Measurements from ENCODE around the gene TATDN2.
"Not testable (repeated sequence)": the region's sequence is repeated elsewhere in the genome, so short reads cannot be mapped to it uniquely, and the experiment has no call there.

The TATDN2 gene

DNA sequence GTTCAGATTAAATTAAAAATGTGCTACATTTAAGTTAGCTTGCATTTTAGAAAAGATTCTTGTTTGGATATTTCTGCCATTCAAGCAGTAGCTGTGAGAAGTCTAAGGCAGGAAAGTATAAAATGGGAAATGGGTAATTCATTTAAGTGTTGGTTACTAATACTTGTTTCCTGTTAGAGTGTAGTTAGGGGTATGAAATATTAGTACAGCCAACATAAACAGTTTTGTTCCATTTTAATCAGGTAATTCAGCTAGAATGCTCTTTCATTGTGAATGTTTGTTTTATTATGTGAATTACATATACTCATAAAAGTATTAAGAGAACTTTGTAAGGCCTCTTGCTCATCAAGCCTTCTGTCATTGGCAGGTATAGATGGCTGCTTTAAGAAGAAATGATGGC is 19.9 kb downstream of the TATDN2 start:
- no peak for DNase-seq (ENCODE audit: low read depth)

DNA sequence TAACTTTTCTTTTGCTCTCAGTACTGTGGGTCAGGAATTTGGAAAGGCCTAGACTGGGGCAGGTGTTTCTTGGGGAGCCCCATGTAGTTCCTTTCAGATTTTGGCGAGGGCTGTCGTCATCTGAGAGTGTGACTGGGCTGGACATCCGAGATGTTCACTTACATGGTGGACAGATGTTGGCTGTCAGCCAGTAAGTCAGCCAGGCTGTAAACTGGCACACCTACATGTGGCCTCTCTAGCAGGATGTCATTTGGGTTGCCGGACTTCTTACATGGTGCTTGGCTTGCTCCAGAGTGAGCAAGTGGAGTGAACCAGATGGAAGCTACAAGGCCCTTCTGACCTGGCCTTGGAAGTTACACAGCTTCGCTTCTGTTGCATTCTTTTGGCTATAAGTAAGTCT is 20.7 kb downstream of the TATDN2 start:
- no peak for DNase-seq (ENCODE audit: low read depth)

DNA sequence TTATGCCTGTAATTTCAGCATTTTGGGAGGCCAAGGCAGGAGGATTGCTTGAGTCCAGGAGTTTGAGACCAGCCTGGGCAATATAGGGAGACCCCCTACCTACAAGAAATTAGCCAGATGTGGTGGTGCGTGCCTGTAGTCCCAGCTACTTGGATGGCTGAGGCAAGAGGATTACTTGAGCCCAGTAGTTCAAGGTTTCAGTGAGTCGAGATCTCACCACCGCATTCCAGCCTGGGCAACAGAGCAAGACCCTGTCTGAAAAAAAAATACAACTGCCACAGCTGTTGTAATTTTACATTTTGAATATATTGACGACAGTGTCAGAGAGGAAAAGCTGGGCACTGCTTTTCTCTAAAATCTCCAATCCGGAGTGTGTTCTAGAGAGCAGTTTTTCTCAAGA is 21.2 kb downstream of the TATDN2 start:
- DNase-seq (ENCODE audit: low read depth), result no peak

DNA sequence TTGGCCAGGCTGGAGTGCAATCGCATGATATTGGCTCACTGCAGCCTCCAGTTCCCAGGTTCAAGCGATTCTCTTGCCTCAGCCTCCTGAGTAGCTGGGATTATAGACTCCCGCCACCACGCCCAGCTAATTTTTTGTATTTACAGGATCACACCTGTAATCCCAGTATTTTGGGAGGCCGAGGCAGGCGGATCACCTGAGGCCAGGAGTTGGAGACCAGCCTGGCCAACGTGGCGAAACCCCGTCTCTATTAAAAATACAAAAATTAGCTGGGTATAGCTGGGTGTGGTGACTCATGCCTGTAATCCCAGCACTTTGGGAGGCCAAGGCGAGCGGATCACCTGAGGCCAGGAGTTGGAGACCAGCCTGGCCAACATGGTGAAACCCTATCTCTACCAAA is 24.2 kb downstream of the TATDN2 start:
- DNase-seq (ENCODE audit: low read depth), result not testable (repeated sequence)

DNA sequence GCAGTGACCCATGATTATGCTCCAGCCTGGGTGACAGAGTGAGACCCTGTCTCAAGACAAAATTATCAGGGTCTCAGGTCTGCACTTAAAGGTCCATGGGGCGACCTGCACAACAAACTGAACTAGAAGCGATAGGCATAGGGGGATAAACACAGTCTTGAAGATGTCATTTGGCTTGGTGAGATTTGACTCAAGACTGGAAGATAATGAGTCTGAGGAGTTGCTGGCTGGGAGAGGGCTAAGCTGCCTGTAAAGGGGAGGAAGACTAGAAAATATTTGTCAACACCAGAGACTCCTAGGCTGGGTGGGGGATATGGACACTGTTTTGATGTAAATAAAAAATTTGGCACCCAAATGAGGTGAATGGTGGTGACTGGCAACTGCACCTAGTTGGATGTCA is 24.7 kb downstream of the TATDN2 start:
- no peak for DNase-seq (ENCODE audit: low read depth)

DNA sequence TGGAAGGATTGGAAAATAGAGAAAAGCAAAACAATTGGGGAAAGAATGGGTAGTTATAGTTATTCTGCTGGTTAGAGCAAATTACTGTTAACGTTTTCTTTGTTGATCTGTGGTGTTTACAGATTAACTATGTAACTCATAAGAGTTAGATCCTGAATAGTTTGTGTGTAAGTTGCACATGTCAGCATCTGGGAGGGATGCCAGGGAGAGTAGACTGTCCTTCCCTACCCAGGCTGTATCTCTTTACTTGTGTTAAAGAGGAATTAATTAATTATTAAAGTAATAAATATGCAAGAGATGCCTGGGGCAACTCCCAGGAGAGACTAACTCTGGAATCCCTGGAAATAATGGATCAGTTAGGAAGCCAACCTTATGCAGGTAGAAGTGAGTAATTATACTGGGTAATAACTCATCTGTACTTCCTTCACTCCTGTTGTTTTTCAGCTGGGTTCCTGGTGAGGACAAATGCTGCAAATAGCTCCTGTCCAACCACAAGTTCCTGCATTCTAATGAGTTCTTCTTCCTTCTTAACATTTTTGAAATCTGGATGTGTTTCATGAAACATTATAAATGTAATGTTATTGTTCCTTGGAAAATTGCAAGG is 25.5 kb downstream of the TATDN2 start:
- no peak for DNase-seq (ENCODE audit: low read depth)

DNA sequence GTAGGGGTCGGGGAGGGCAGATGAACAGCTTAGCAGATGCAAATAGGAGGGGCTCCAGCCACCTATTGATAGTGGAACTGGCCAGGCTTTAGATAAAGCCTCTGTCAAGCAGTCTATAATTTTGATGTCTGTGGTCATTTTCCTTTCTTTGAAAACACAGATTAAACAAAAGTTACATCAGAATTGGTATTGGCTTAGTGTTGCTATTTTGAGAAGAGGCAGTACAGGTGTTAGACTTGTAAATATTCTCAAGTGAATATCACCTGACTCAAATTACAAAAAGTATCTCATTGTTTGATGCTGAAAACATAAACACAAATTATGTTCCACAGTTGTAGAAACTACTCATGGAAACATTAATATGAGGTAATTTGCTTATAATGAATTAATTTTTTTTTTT is 26.3 kb downstream of the TATDN2 start:
- DNase-seq (ENCODE audit: low read depth), result no peak

DNA sequence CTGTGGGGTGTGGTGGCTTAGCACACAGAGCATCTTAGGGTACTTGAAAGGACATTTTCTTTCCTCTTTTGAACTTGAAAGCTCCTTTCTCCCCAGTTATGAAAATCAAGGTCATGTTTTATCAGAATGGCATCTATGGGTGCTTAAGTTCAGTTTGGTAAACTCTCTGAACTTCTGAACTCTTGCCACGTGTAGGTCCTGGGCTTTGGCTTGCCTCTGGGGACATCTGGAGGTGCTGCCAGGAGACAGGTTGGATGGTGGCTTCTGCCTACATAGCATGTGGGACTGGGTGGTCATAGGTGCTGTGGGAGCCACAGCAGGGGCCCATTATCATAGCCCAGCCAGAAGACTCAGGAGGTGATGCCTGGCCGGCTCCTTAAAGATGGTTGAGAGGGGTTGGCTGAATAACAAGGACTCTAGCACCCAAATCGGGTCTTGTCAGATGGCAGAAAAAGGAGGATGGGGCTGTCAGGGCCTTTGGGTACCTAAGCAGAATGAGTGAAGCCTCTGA is 28.9 kb downstream of the TATDN2 start:
- no peak for DNase-seq (ENCODE audit: low read depth)

DNA sequence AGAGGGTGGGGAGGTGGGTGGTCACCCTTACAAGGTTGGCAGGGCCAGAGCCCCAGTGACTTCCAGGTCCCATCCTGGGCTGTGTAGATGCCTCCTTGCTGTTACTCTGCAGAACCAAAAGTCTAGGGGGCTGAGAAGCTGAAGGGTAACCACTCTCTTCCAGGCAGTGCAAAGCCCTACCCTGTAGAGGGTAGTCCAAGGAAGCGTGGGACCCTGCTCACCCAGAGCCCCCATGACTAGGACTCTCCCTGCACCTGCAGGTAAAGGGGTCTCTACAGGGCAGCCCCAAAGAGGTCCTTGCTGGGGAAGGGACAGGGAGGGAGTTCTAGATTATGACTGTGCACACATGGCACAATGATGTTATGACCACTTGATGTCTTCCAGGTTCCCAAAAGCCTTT is 30.2 kb downstream of the TATDN2 start:
- no peak for DNase-seq (ENCODE audit: low read depth)

DNA sequence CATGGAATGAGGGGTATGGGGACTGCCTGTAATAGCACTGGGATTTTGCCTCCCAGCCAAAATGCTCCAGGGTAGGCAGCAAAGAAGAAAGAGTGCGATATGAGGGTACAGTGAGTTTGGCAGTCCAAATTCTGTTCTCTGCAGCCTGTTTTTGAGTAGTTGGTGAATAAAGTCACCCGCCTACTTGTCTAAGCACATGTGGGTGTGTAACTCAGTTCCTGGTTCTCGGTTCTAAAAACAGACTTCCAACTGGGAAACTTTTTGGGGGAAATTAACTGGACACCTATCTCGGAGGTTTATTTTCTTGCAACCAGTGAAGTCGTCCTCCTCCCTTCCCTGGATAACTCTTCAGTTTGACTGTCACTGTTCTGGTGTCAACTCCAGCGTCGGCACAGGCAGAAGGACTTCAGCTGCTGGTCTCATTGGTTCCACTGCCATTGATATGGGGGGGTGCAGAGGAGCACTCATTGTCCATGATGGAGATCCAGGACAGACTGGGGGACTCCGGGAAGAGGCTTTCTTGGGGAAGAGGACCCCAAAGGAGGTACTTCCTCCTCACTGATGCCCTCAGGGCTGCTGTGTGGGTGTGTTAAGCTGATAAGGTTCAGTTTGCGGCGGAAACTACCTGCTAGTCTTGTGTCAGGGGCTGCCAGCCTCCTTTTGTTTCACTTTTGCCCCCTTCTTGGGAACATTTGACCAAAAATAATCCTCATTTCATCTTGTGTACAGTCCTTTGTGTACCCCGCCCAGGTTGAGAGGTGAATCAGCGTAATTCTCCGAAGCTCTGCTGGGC is 31.3 kb downstream of the TATDN2 start:
- DNase-seq (ENCODE audit: low read depth), result no peak

DNA sequence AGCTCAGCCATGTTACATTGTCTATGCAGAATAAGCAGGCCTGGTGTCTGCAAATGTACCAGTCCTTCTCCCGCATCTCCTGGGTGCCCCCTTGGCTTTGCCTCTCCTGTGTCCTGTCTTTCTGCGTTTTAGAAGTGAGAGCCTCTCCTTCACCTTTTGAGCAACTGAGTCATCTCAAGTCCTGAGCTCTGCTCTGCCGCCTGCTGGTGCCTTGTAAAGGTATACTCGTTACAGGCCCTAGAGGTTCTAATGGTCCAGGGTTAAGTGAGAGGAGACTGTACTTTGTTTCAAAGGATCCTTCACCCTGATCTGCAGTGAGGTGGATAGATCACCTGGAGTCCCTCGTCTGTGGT is 31.9 kb downstream of the TATDN2 start:
- no peak for DNase-seq (ENCODE audit: low read depth)

DNA sequence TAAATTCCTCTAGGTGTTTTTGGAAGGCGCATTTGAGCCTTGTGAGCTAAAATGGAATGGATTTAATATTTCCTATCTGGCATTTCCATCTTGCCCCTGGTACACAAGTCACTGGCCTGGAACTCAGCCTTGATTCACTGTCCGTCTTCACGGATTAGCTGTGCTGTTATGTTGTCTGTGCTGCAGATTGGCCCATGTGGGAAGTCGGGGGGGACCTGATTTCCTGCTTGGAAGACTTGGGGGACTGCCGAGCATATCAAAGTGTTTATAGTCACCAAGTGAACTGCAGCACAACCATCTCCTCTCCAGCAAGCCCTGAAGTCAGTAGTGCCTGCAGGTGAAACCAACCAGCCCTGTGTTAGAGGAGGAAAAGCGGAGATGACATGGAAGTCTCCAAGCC is 32.3 kb downstream of the TATDN2 start:
- no peak for DNase-seq (ENCODE audit: low read depth)

DNA sequence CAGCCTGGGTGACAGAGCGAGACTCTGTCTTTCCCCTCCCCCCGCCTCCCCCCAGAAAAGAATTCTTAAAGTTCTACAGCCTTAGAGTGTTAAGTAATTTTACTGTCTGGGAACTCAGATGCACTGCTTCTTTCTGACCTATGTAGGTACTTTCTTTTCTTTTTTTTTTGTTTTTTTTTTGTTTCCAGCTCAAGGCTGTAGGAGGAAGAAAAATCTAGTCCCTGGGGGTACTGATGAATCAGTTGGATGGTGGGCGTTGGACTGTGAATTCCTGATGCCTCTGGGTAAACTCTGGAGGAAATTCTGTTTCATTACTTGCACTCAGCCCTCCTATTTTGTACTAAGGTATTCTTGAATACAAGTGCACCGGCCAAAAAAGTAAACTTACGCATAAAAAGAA is 33.7 kb downstream of the TATDN2 start:
- DNase-seq (ENCODE audit: low read depth), result no peak

DNA sequence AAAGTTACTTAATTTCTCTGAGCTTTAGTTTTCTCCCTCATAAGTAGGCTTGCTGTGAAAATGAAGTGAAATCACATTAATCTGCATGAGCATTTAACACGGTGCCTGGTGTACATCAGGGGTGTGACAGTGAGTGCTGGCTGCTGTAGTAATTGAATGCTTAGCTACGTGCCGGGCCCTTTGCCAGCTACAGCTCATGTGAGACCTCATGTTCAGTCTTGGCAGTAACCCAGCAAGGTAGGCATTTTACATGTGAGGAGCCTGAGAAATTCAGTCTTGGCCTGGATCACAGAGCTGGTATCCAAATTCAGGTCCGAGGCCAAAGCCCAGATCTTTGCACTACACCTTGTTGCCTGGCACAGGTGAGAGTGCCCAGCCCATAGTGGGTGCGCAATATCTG is 35.4 kb downstream of the TATDN2 start:
- no peak for DNase-seq (ENCODE audit: low read depth)

DNA sequence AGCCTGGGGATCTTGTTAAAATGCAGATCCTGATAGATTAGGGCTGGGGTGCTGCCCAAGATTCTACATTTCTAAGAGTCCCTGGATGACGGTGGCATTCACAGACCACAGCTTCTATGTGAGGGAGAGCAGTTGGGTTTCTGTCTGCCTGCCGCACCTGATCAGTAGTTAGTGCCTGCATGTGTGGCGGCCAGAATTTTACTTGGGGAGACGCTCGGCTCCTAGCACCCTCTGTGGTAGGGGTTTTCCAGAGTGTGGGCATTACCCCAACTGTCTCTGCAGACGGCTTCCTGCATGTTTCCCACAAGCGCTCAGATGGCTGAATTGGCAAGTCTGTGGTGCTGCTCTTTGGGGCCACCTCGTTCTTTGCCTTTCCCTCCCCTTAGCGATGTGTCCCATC is 36.2 kb downstream of the TATDN2 start:
- no peak for DNase-seq (ENCODE audit: low read depth)

DNA sequence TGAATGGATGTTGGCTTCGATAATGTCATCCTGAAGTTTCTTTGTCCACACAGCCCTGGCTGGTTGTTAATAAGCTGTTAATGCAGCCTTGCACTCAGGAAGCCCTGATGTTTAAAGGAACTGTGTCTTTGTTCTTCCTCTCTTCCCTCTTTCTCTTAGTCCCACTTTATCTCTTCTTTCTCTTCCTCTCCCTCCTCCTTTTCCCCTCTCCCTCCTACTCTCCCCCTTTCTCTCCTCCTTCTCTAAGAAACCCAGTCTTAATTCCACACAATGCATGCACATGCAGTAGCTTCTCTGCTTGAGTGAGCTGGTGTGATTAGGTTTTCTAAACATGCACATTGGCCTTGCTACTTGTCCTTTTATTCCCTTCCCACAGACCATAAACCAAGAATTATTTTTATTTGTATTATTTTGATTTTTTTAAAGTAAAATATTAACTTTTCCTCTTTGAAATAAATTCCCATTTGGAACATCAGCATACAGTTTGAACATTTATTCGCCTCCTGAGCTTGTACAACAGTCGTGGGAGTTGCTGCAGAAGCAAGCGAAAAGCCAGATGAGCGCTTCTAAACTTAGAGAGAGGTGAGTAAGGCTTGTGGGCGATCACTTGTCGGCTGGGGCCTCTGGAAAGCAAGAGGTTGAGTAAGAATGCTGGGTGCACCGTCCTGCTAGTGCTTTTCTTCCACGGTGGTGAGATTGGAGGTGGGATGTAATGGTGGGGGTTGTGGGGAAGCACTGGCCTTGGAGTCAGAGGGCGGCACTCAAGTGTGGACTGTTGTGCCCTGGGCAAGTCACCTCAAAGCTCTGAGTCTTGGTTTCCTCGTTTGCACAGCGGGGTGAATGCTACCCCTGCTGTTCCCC is 37.2 kb downstream of the TATDN2 start:
- no peak for DNase-seq (ENCODE audit: low read depth)

DNA sequence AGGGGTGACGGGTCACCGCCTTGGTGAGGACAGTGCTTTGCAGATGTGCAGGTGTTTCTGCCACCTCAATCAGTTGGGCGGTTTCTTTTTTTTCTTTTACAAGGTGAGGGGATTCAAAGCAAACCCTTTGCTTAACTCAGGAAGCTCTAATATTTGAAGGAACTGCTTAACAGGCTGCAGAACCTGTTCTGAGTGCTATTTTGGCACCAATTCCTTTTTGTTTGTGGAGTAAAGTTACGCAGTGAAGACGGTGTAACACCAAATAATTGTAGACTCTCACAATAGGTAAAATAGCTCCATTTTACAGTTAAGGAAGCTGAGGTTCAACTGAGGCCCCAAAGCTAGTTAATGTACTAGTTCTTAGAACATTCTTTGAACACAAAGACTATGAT is 37.9 kb downstream of the TATDN2 start:
- no peak for DNase-seq (ENCODE audit: low read depth)

DNA sequence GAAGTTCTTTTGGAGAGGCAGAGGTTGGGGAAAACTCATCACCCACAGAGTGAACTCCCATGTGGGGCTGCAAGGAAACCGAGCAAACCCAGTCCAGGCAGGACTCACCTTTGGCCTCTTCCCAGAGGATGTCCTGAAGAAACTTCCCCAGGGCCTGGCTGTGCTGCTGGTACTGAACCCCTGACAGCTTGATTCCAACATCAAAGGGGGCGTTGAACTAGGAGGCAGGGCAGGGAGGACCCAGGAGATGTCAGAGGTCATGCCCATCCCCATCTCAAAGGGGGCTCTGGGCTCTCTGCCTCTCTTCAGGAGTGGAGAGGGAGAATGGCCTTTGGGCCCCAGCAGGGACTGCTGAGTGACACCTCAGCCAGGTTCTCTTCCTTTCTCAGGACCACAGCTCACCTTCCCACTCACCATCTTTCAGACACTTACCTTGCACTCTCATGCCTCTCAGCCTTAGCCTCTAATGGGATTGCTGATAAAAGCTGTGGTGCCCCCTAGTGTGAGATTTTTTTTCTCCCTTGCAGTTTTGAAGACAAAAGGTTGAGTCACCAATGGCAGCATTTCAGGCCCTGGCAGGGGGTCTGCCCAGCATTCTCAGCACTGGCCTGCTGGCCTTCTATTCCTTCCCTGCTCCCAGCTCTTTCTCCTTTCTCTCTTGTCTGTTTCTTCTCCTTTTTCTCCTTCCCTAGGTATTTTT is 38.5 kb downstream of the TATDN2 start:
- no peak for DNase-seq (ENCODE audit: low read depth)

DNA sequence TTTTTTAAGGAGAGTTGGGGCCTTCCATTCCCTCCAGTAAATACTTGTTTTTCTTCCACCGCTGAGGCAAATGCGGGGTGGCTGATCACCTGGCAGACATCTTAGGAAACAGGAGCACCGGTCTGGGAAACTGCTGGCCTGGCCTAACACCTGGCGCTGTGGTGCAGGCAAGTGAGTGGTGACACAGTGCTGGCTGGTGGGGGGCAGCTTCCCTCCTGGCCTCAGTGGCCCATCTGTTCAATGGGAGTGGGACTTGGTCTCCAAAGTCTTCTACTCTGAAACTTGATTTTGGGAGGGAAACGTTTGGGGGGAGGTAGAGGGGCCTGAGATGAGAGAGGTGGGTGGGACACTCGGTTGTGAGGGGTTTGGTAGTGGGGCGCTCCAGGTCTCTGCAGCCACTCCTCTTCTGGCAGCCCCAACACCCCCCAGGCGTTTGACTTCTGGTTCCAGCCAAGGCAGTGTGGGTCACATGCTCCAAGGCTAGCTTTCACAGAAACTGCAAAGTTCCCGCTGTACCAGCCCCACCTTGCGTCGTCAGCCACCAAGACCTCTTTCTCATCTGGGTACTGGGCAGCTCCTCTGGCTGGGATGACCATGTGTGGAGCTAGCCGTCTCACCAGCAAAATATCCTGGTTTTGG is 39.8 kb downstream of the TATDN2 start:
- DNase-seq (ENCODE audit: low read depth), result no peak

DNA sequence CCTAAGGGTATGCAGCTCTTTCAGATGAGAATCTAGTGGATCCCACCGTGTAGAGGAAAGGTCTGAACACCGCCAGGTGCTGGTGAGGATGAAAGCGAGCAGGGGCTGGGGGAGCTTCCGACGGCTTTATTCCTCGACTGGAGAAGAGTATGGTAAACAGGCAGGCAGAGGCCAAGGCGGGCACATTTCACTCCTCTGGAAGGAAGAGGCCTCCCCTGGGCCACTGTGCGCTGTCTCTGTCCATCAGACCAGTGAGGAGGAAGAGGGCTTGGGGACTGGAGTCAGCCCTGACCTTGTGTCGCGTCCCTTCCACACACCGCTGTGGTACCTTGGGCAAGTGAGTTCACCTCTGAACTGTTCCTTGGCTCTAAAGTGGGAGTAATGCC is 40.3 kb downstream of the TATDN2 start:
- DNase-seq (ENCODE audit: low read depth), result no peak

DNA sequence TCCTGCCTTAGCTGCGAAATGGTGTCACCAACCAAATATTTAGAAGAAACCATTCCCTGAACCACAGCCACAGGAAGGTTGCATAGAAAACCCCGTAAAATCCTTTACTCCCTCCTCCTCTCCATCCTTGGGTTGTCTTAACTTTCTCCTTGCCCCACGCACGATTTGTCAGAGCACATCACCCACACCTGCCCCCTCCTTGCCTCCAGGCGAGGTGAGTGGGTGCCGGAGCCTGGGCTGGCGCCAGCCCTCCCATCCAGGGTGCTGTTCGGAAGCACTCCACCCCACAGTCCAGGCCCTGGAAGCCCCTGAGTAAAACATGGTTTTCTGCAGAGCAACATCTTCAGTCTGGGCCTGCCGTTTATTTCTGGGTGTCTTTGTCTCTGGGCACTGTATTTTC is 40.8 kb downstream of the TATDN2 start:
- DNase-seq (ENCODE audit: low read depth), result no peak

DNA sequence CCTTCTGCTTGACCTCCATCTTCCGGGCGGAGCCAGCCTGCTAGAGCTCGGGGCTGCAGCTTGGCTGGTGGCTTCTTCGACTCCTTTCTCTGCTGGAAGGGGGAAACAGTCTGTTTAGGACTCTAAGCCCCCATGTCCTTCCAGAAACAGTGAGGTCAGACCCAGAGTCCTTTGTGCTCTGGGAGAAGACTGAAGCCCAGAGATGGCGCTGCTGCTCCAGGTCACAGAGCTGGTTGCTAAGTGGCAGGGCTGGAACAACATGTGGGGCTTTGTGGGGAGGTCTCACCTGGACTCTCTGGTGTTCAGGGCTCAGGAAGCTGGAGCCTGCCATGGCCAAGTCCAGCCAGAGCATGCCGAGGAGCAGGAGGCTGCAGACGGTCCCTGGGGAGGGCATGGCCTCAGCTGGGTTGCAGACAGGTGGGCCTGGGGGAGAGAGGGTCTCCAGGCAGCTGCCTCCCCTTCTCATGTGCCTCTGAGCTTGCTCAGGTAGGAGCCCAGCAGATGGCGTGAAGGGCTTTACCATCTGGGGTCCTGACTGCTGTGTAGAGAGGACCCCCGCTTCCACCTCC is 41.6 kb downstream of the TATDN2 start:
- DNase-seq (ENCODE audit: low read depth), result no peak

All from stimulated activated CD8-positive, alpha-beta memory T cell treated with anti-CD3 and anti-CD28 coated beads, Interleukin-12 subunit alpha, Interleukin-12 subunit beta, amount 100 ng/mL, for 4 hours (primary cell).